AG10803 (cell line): ENCODE results near the gene ZFX.

Experiments used
- DNase-seq: peaks from one replicate; pipeline ENCODE4 v3.0.0; 2010; ENCODE audit warnings: low read depth
- H3K4me3 ChIP-seq: 2 replicates; pipeline ENCODE4 v1.5.1; 2011; ENCODE audit warnings: mild to moderate bottlenecking, low read length, control low read depth
- TF ChIP-seq, protein P1 (sequence below): conservative IDR thresholded peaks from 2 replicates; pipeline ENCODE4 v1.5.1; 2011; ENCODE audit warnings: mild to moderate bottlenecking, low read length, control low read depth, inconsistent platforms

Gene ZFX

GRCh38 chrX:24243692-24244091 lies 94.2 kb downstream of the ZFX start:
- no peak overlapping the region for H3K4me3 ChIP-seq

DNA sequence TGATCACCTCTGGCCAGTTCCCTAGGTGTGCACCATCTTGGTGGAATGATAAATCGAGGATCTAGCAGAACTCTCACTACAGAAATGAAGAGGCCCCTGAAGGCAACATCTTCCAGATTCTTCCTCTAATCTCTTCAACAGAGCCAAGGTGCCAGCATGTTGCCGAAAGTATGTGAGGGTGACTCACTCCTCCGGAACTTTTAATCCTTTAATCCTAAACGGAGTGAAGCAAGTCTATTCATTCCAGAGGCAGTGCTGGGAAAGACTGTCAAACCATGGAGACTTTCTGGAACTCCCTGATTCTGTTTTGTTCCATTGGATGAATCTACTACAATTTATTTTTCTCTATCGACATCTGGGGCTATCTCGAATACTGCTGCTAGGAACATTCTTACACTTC lies 95.7 kb downstream of the ZFX start:
- TF ChIP-seq, protein P1, sequence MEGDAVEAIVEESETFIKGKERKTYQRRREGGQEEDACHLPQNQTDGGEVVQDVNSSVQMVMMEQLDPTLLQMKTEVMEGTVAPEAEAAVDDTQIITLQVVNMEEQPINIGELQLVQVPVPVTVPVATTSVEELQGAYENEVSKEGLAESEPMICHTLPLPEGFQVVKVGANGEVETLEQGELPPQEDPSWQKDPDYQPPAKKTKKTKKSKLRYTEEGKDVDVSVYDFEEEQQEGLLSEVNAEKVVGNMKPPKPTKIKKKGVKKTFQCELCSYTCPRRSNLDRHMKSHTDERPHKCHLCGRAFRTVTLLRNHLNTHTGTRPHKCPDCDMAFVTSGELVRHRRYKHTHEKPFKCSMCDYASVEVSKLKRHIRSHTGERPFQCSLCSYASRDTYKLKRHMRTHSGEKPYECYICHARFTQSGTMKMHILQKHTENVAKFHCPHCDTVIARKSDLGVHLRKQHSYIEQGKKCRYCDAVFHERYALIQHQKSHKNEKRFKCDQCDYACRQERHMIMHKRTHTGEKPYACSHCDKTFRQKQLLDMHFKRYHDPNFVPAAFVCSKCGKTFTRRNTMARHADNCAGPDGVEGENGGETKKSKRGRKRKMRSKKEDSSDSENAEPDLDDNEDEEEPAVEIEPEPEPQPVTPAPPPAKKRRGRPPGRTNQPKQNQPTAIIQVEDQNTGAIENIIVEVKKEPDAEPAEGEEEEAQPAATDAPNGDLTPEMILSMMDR = no peak
- H3K4me3 ChIP-seq = no peak overlapping the region
- peak; percentile 82 for DNase-seq

More at GRCh38 chrX:24243692-24244091, 94.2 kb downstream of the ZFX start:
- DNase-seq = peak; percentile 58
- TF ChIP-seq, protein P1 = no peak

DNA sequence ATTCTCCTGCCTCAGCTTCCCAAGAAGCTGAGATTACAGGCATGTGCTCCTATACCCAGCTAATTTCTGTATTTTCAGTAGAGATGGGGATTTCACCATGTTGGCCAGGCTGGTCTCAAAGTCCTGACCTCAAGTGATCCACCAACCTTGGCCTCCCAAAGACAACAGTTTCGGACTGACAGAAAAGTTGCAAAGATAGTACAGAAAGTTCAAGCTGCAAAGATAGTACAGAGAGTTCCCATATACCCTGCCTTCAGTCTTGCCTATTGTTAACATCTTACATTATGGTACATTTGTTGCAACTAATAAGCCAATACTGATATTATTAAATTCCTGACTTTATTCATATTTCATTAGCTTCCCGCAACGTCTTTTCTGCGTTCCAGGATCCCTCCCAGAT lies 98.5 kb downstream of the ZFX start:
- H3K4me3 ChIP-seq = no peak overlapping the region
- TF ChIP-seq, protein P1 = no peak
- DNase-seq = no peak

- DNase-seq = no peak
- TF ChIP-seq, protein P1 = no peak
- no peak overlapping the region for H3K4me3 ChIP-seq
Measured at GRCh38 chrX:24253030-24253429, 103.5 kb downstream of the ZFX start.

GRCh38 chrX:24253469-24253868 lies 103.9 kb downstream of the ZFX start:
- no peak overlapping the region for H3K4me3 ChIP-seq
- TF ChIP-seq, protein P1 = no peak
- no peak for DNase-seq

DNA sequence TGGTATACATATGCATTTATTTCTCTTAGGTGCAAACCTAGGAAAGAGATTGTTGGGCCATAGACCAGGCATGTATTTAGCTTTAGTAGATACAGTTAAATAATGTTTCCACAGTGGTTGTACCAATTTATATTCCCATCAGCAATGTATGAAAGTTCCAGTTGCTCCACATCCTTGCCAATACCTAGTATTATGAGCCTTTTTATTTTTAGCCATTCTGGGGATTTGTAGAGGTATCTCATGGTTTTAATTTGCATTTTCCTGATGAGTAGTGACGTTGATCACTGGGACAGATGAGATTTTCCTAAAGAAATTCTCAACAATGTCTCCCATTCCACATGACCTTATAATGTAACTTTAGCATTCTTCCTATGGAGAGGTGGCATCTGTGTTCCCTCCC lies 107.5 kb downstream of the ZFX start:
- no peak overlapping the region for H3K4me3 ChIP-seq
- TF ChIP-seq, protein P1 = no peak
- DNase-seq = no peak

DNA sequence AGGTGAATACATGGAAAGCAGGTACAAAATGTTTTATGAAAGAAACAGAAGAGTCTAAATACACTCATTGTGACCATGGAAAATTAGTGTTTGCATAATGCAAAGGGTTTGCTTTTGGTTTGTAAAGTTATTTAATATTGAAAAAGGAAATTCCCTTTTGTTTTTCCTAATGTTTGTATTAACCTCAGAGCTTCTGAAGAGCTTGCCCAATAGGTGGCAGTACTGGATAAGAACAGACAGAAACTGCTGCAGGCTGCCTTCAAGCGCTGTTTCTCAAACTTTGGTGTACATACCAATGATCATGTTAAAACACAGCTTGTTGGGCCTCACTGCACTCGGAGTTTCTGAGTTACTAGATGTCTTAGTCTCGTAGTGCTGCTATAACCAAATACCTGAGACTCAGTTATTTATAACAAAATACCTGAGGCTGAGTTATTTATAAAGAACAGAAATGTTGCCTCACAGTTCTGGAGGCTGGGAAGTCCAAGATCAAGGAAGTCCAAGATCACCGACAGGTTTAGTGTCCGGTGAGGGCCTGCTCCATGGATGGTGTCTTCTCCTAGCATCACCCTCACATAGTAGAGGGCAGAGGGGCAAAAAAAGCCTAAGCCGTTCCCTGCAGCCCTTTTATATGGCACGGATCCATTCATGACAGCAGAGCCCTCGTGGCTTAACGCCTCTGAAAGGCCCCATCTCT lies 110.2 kb downstream of the ZFX start:
- H3K4me3 ChIP-seq = no peak overlapping the region
- TF ChIP-seq, protein P1 = peak; percentile 73
- peak; percentile 74 for DNase-seq
